K562 treated with DMSO at 1 percent for 4 hours (cell line): Measurements from ENCODE around the gene ATP2C1. TPM values are rescaled to one million over a fixed set of nuclear protein-coding genes. Genes with fewer than 3 reads are reported as not detected.

Source experiments
- total RNA-seq: library from RNA; unstranded; fragments of 300-600 nt; gene quantifications from 2 replicates; pipeline ENCODE4 v1.2.3, GENCODE V29; 2022; ENCODE audit not compliant: insufficient read depth

Gene ATP2C1
- 17.6 and 17.9 TPM in 2 replicates for total RNA-seq

GRCh38 chr3:130893376-130894129 lies at the start of gene ATP2C1:
ATP2C1 (plus strand) TSS chr3:130894084; CDS start chr3:130894770, 686 bp downstream.

GRCh38 chr3:131026321-131027151 lies 132.7 kb downstream of the ATP2C1 start, which contains the start of the genes ASTE1 and NEK11:
ASTE1 (minus strand) TSS chr3:131026825; CDS start chr3:131025306, 1,519 bp downstream.
NEK11 (plus strand) TSS chr3:131026877; CDS start chr3:131029709, 2,832 bp downstream.

Other genes with a start within 250 kb of the ATP2C1 start
- gene PIK3R4, start 147.3 kb upstream of the ATP2C1 start, total RNA-seq, result 6.7 and 16.4 TPM in 2 replicates
- 2.7 and 3.5 TPM in 2 replicates for gene ASTE1, start 132.7 kb downstream of the ATP2C1 start, total RNA-seq
- gene NEK11, start 132.8 kb downstream of the ATP2C1 start, total RNA-seq, result 1.1 TPM in 1 of 2 replicates, not detected in the other